Measurements from ENCODE around the gene PRKAG3.

The PRKAG3 gene

DNA sequence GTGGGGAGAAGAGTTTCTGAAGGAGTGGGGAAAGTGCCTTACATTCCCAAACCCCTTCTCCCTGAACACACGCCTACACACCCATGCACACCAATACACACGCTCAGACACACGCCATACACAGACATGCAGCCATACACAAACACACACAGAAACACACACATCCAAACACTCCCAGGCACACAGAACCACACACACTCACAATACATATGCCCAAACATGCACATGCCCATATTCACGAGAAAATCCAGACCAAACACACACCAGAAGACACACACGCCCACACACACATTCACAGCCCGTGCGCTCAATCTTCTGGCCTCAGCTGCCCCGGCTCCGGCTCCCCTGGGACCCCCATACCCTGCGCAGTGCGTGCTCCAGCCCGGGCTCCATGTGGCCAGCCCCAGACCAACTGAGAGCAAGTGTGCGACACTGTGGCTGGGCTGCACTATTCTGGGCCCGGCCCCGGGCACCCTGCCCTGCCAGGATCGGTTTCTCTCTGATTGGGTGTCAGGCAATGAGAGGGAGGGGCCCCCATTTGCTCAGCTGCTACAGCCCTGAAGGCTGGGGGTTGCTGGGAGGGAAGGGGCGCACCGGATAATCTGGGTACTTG, at the start of gene PRKAG3:
Gene PRKAG3 (minus strand): TSS at position 426 of the 613 bp plus-strand sequence.
- H3K36me3 ChIP-seq (ENCODE audit: insufficient read depth, low read length): no peaks in the 10 kb centered on the region
- no peak within 1 kb of the TSS for H3K9ac ChIP-seq (ENCODE audit: low read depth, low read length)
- H3K79me2 ChIP-seq (ENCODE audit: insufficient read depth, low read length): no peaks in the 10 kb centered on the region
- no peaks in the 10 kb centered on the region for H3K4me1 ChIP-seq (ENCODE audit: insufficient read depth, low read length)
- DNase-seq (no peak), ATAC-seq (ENCODE audit: insufficient read depth, low read depth) (no peak)
- H3K27me3 ChIP-seq (ENCODE audit: insufficient read depth, low read length, poor library complexity): peaks cover 24% of the 10 kb centered on the region
- H3K9me3 ChIP-seq (ENCODE audit: insufficient read depth, low read length, severe bottlenecking): no peaks in the 10 kb centered on the region
- TF ChIP-seq EZH2 (IDR thresholded peaks at IDR 0.05; ENCODE audit: borderline replicate concordance, low read depth, low read length, severe bottlenecking): no peak
- TF ChIP-seq, protein P1, sequence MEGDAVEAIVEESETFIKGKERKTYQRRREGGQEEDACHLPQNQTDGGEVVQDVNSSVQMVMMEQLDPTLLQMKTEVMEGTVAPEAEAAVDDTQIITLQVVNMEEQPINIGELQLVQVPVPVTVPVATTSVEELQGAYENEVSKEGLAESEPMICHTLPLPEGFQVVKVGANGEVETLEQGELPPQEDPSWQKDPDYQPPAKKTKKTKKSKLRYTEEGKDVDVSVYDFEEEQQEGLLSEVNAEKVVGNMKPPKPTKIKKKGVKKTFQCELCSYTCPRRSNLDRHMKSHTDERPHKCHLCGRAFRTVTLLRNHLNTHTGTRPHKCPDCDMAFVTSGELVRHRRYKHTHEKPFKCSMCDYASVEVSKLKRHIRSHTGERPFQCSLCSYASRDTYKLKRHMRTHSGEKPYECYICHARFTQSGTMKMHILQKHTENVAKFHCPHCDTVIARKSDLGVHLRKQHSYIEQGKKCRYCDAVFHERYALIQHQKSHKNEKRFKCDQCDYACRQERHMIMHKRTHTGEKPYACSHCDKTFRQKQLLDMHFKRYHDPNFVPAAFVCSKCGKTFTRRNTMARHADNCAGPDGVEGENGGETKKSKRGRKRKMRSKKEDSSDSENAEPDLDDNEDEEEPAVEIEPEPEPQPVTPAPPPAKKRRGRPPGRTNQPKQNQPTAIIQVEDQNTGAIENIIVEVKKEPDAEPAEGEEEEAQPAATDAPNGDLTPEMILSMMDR (IDR thresholded peaks at IDR 0.05; ENCODE audit: borderline replicate concordance, extremely low read depth, low read length, poor library complexity, severe bottlenecking): no peak
- H4K20me1 ChIP-seq (ENCODE audit: insufficient read depth, low read length): no peaks in the 10 kb centered on the region
- H2AFZ ChIP-seq (ENCODE audit: low read depth, low read length): no peak within 1 kb of the TSS
- H3K4me2 ChIP-seq (ENCODE audit: insufficient read depth, low read length): no peak within 1 kb of the TSS
- H3K4me3 ChIP-seq (ENCODE audit: low read depth in 1 of 2, low read length in 2 of 2): no peak within 1 kb of the TSS
- H3K27ac ChIP-seq (ENCODE audit: low read length): no peak within 1 kb of the TSS

DNA sequence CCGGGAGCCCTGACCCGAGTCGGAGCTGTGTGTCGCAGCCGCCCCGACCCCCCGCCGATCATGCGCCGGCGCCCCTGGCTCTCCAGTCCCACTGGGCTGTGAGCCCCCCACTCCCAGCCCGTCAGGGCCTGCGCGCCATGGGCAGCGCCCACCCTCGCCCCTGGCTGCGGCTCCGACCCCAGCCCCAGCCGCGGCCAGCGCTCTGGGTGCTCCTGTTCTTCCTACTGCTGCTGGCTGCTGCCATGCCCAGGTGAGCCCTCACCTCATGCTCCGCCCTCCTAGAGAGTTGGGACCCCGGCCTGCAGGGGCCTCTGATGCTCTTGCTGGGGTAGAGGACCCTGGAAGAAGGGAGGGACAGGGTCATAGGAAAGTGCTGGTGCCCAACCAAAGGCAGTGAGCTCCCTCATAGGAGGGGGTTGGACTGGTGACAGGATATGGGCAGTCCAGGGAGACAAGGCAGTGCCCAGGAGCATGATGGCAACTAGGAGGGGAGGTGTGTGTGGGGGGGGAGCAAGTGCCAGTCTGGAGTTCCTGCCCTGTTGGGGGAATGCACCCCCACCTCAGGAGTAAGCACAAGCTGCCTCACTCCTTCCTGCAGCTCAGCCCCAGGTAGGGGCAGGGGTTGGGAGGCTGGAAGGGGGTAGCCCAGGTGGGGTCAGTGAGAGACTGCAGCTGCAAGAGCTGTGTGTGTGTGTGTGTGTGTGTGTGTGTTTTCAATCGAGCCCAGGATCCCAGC, 49.4 kb upstream of the PRKAG3 start:
- TF ChIP-seq, protein P1 (IDR thresholded peaks at IDR 0.05; ENCODE audit: borderline replicate concordance, extremely low read depth, low read length, poor library complexity, severe bottlenecking): no peak
- TF ChIP-seq EZH2 (IDR thresholded peaks at IDR 0.05; ENCODE audit: borderline replicate concordance, low read depth, low read length, severe bottlenecking): no peak
- no peak overlapping the region for H3K4me2 ChIP-seq (ENCODE audit: insufficient read depth, low read length)
- DNase-seq (no peak), ATAC-seq (ENCODE audit: insufficient read depth, low read depth) (no peak)
- no peak overlapping the region for H2AFZ ChIP-seq (ENCODE audit: low read depth, low read length)
- H3K9ac ChIP-seq (ENCODE audit: low read depth, low read length): no peak overlapping the region
- H4K20me1 ChIP-seq (ENCODE audit: insufficient read depth, low read length): peaks cover 17% of the 10 kb centered on the region
- peaks cover 8% of the 10 kb centered on the region for H3K27me3 ChIP-seq (ENCODE audit: insufficient read depth, low read length, poor library complexity)
- H3K4me1 ChIP-seq (ENCODE audit: insufficient read depth, low read length): peaks cover 11% of the 10 kb centered on the region
- no peak overlapping the region for H3K4me3 ChIP-seq (ENCODE audit: low read depth in 1 of 2, low read length in 2 of 2)
- H3K36me3 ChIP-seq (ENCODE audit: insufficient read depth, low read length): no peaks in the 10 kb centered on the region
- H3K9me3 ChIP-seq (ENCODE audit: insufficient read depth, low read length, severe bottlenecking): no peaks in the 10 kb centered on the region
- no peaks in the 10 kb centered on the region for H3K79me2 ChIP-seq (ENCODE audit: insufficient read depth, low read length)
- H3K27ac ChIP-seq (ENCODE audit: low read length): no peak overlapping the region

DNA sequence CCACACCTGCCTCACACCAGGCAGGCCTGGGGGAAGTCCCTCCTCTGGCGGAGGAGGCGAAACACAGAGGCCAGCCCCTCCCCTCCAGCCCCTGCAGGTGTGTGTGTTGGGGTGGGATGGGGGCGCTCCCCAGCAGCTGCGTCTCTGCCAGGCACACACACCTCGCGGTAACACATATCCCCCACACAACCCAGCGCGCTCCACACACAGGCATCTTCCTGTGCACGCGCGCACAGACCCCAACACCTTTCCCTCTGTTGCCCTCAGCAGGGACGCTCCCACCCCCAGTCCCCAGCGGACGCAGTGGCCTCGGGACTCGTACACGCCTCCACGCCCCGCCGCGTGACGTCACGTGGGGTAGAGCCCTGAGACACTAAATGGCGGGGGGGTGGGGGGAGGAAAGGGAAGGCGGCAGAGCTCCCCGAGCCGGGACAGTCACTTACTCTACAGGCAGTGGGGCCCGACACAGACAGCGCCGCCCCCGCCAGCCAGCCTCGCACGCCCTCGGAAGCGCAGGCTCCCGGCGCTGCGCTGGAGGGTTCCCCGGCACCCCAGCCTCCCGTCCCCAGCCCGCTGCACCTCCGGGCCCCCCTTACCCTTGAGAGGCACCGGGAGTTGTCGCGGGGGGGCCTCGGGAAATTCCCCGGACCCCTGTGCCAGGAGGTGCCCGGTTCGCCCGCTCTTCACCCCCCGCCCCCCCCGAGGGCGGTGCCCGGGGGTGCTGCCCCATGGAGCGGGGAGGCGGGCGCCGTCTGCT, 48.7 kb upstream of the PRKAG3 start, which contains the start of gene WNT10A:
Gene WNT10A (plus strand): TSS at position 751 of the 757 bp plus-strand sequence. CDS start 144 bp downstream, outside the sequence.
- H3K36me3 ChIP-seq (ENCODE audit: insufficient read depth, low read length): no peaks in the 10 kb centered on the region
- DNase-seq: peak; percentile 38
- H3K4me1 ChIP-seq (ENCODE audit: insufficient read depth, low read length): peaks cover 11% of the 10 kb centered on the region
- peaks cover 17% of the 10 kb centered on the region for H4K20me1 ChIP-seq (ENCODE audit: insufficient read depth, low read length)
- no peaks in the 10 kb centered on the region for H3K9me3 ChIP-seq (ENCODE audit: insufficient read depth, low read length, severe bottlenecking)
- H3K9ac ChIP-seq (ENCODE audit: low read depth, low read length): no peak within 1 kb of the TSS
- no peak within 1 kb of the TSS for H3K4me3 ChIP-seq (ENCODE audit: low read depth in 1 of 2, low read length in 2 of 2)
- H3K27ac ChIP-seq (ENCODE audit: low read length): no peak within 1 kb of the TSS
- no peak for TF ChIP-seq EZH2 (IDR thresholded peaks at IDR 0.05; ENCODE audit: borderline replicate concordance, low read depth, low read length, severe bottlenecking)
- TF ChIP-seq, protein P1 (IDR thresholded peaks at IDR 0.05; ENCODE audit: borderline replicate concordance, extremely low read depth, low read length, poor library complexity, severe bottlenecking): no peak
- no peak within 1 kb of the TSS for H2AFZ ChIP-seq (ENCODE audit: low read depth, low read length)
- peak; percentile 16 for ATAC-seq (ENCODE audit: insufficient read depth, low read depth)
- no peaks in the 10 kb centered on the region for H3K79me2 ChIP-seq (ENCODE audit: insufficient read depth, low read length)
- H3K4me2 ChIP-seq (ENCODE audit: insufficient read depth, low read length): no peak within 1 kb of the TSS
- H3K27me3 ChIP-seq (ENCODE audit: insufficient read depth, low read length, poor library complexity): peaks cover 8% of the 10 kb centered on the region
